GM13976 (cell line): ENCODE measurements around the gene FOXO1.

Experiments
- DNase-seq: peaks from one replicate; pipeline ENCODE4 v3.0.0; 2012; ENCODE audit warnings: low spot score
- in situ Hi-C: fragments of 300-500 bp; cut with MboI; formaldehyde crosslinking; loops from one replicate; pipeline ENCODE4 v1.12.0; 2022; ENCODE audit warnings: low sequenced_read_pairs, mixed read lengths, inconsistent platforms; ENCODE audit not compliant: unreplicated experiment
- TF ChIP-seq, protein P1 (sequence below): IDR thresholded peaks from 2 replicates; pipeline ENCODE4 v1.5.1; 2012; ENCODE audit warnings: borderline replicate concordance, mild to moderate bottlenecking; ENCODE audit not compliant: insufficient read depth; ENCODE audit errors: extremely low read depth, missing control alignments, control extremely low read depth

Gene FOXO1

DNA sequence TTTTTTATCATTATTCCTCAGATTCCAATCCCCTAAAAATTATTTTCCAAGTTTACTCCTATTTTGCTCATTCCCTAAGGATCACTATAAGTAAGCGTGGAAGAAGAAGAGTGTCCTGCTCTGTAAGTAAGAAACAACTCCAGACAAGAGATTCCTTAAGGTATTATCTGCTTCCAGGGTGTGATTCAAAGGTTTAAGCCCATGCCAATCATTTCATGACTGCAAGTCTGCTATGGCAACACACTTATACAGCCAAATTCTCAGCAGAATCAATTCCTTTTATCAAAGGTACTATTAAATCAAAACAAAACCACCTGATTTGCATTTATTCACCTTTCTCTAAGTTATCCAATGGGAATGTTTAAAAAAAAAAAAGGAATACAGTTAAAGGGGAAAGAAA lies 43.7 kb downstream of the FOXO1 start:
- no peak for DNase-seq
- TF ChIP-seq, protein P1, sequence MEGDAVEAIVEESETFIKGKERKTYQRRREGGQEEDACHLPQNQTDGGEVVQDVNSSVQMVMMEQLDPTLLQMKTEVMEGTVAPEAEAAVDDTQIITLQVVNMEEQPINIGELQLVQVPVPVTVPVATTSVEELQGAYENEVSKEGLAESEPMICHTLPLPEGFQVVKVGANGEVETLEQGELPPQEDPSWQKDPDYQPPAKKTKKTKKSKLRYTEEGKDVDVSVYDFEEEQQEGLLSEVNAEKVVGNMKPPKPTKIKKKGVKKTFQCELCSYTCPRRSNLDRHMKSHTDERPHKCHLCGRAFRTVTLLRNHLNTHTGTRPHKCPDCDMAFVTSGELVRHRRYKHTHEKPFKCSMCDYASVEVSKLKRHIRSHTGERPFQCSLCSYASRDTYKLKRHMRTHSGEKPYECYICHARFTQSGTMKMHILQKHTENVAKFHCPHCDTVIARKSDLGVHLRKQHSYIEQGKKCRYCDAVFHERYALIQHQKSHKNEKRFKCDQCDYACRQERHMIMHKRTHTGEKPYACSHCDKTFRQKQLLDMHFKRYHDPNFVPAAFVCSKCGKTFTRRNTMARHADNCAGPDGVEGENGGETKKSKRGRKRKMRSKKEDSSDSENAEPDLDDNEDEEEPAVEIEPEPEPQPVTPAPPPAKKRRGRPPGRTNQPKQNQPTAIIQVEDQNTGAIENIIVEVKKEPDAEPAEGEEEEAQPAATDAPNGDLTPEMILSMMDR = no peak
- in situ Hi-C loops = no loop called here

DNA sequence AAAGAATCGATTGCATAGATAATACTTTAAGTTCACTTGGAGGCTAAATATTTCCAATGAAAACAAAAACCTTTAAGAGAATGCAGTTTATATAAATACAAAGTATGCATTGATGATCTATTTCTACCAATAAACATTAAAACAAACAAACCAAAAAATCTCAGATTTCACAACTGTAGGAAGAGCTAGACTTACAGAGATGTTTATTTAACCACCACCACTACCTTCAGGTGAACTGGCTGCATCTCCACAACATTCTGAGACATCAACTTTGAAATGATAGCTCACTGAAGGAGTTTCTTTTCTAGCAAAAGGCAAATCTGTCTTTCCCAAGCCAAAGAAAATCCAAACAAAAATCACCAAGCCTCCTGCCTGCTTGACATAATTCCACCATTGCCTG lies 44.2 kb downstream of the FOXO1 start:
- DNase-seq = no peak
- in situ Hi-C loops = no loop called here
- TF ChIP-seq, protein P1 = no peak

DNA sequence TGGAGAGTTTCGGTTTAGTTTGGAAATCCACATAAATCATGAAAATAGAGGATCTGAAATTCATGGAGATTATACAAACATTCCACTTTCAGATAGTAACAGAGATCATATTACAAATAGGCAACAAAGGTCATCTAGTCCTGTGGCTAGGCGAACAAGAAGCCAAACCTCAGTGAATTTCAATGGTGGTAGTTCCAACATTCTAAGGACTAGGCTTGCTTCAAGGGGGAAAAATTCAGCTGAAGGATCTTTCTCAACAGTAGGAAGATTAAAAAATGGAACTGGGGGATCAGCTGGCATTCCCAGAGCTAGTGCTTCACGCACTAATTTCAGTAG lies 47.0 kb downstream of the FOXO1 start:
- in situ Hi-C loops = no loop called here
- no peak for DNase-seq
- TF ChIP-seq, protein P1 = no peak

GRCh38 chr13:40618581-40619478 lies 47.6 kb downstream of the FOXO1 start:
- no peak for DNase-seq
- in situ Hi-C loops = no loop called here
- TF ChIP-seq, protein P1 = no peak

DNA sequence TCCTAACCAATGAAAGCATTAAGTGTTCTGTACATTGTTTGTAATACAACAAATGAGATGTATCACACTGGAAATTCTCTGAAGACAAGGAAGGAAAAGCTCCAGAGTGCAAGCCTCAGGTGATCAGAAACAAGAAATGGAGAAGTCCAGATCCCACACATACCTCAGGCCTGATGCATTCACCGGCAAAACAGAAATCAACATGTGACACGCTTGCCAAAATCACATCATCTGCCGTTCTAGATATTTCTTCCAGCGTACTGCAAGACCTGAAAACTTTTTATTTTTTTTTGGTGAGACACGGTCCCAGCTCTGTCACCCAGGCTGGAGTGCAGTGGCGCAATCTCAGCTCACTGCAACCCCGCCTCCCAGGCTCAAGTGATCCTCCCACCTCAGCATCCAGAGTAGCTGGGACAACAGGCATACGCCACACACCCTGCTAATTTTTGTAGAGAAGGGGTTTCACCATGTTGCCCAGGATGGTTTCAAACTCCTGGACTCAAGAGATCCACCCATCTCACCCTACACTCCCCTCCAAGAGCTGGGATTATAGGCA lies 48.6 kb downstream of the FOXO1 start:
- TF ChIP-seq, protein P1 = no peak
- in situ Hi-C loops = no loop called here
- DNase-seq = no peak

DNA sequence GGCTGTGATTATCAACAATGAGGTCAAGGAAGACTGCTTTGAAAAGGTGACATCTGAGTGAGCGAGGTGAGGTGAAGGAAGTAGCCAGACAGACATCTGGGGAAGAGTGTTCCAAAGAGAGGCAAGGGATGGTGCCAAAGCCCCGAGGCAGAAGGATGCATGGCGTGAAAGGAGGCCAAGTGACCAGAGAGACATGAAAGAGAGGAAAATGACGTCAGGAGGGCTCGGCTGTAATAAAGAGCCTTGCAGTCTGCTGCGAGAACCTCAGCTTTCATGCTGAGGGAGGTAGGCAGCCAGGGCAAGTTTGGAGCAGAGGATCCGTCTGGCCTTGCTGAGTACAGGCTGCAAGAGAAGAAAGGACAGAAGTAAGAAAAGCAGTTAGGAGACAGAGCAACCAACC lies 50.8 kb downstream of the FOXO1 start:
- in situ Hi-C loops = no loop called here
- TF ChIP-seq, protein P1 = no peak
- no peak for DNase-seq
